Stimulated activated naive B cell treated with anti-CD40 and anti-IgM and Interleukin-4, amounts not matched to agents 10 μg/mL and 1 μg/mL and 100 μg/mL, for 72 hours (primary cell): ENCODE data around the gene MYZAP.

Experiments
- ATAC-seq, 2 donors: fragments of 150-1000 bp; cut with Tn5 transposase; replicated peaks; 2 replicates each; pipeline ENCODE4 v1.10.0; 2021; ENCODE audit warnings: moderate library complexity in 1 of 2
- DNase-seq: peaks from one replicate; pipeline ENCODE4 v3.0.0; 2021
- H3K27ac Mint-ChIP-seq: one replicate; pipeline ENCODE4 v1.8.0; 2022; ENCODE audit warnings: mild to moderate bottlenecking, mixed read lengths
- H3K27me3 Mint-ChIP-seq, 2 donors: one replicate each; pipeline ENCODE4 v1.8.0; 2022; ENCODE audit warnings: mixed read lengths in 2 of 2
- H3K36me3 Mint-ChIP-seq, 2 donors: one replicate each; pipeline ENCODE4 v1.8.0; 2022; ENCODE audit warnings: mixed read lengths in 2 of 2, mild to moderate bottlenecking in 1 of 2
- H3K4me1 Mint-ChIP-seq, 2 donors: one replicate each; pipeline ENCODE4 v1.8.0; 2022; ENCODE audit warnings: mixed read lengths in 2 of 2, mild to moderate bottlenecking in 1 of 2
- H3K4me3 Mint-ChIP-seq, 2 donors: one replicate each; pipeline ENCODE4 v1.8.0; 2022; ENCODE audit warnings: mild to moderate bottlenecking in 2 of 2, mixed read lengths in 2 of 2, moderate library complexity in 1 of 2
- H3K9me3 Mint-ChIP-seq, 2 donors: one replicate each; pipeline ENCODE4 v1.8.0; 2022; ENCODE audit warnings: mixed read lengths in 2 of 2, mild to moderate bottlenecking in 1 of 2

The MYZAP gene

GRCh38 chr15:57591822-57592367, at the start of gene MYZAP:
Gene MYZAP, plus strand, starts transcription at chr15:57591904. Its CDS starts 131 bp downstream, at chr15:57592035.
- Mint-ChIP-seq H3K27ac (peak within 1 kb of the TSS; percentile 84), H3K4me1 (peaks cover 42 to 74% of the 10 kb centered on the region in 2 donors), H3K9me3 (no peaks in the 10 kb centered on the region), H3K36me3 (peaks cover 0 to 1% of the 10 kb centered on the region in 2 donors), H3K4me3 (peak within 1 kb of the TSS; percentile 85 to 92), H3K27me3 (no peaks in the 10 kb centered on the region)
- ATAC-seq (peak; percentile 71 to 79), DNase-seq (peak; percentile 32)

- ATAC-seq (no peak), DNase-seq (no peak)
- Mint-ChIP-seq H3K27me3 (peaks cover 14 to 19% of the 10 kb centered on the region in 2 donors), H3K4me1 (peaks cover 11% of the 10 kb centered on the region in 2 donors), H3K36me3 (peaks cover 3 to 11% of the 10 kb centered on the region in 2 donors), H3K27ac (no peak overlapping the region), H3K4me3 (no peak overlapping the region), H3K9me3 (peaks cover 10% of the 10 kb centered on the region in 2 donors)
Observed at GRCh38 chr15:57542505-57542817, 49.2 kb upstream of the MYZAP start.

DNA sequence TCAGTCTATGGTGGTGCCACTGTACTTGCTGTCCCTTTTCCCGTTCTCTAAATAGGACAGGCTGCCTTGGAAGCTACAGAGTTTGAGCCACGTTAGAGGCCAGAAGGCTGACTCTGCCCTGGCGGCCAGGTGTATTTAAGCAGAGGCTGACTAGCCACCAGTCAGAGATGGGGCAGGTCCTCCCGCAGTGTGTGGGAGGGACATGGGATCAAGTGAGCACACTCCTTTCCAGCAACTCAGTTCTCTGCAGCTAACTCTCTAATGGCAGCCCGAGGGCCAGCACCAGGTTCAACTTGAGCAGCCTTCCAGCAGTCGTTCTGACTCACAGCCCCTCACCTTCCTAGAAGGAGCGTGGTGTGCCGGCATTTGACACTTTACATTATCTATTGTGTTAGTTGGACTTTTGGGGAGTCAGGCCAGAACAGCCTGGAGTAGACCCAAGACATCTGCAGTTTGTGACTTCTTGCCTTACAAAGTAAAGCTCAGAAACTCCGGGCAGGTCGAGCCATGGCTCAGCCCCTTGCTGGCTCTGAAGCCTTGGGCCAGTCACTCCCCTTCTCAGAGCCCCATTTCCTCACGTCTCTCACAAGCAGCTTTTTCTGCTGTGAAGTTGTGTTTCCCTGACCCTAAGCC, 46.7 kb upstream of the MYZAP start:
- Mint-ChIP-seq H3K27ac (no peak overlapping the region), H3K36me3 (peaks cover 2 to 9% of the 10 kb centered on the region in 2 donors), H3K4me1 (peaks cover 11% of the 10 kb centered on the region in 2 donors), H3K27me3 (peaks cover 5 to 7% of the 10 kb centered on the region in 2 donors), H3K9me3 (peaks cover 7 to 8% of the 10 kb centered on the region in 2 donors), H3K4me3 (no peak overlapping the region)
- ATAC-seq (no peak), DNase-seq (no peak)

DNA sequence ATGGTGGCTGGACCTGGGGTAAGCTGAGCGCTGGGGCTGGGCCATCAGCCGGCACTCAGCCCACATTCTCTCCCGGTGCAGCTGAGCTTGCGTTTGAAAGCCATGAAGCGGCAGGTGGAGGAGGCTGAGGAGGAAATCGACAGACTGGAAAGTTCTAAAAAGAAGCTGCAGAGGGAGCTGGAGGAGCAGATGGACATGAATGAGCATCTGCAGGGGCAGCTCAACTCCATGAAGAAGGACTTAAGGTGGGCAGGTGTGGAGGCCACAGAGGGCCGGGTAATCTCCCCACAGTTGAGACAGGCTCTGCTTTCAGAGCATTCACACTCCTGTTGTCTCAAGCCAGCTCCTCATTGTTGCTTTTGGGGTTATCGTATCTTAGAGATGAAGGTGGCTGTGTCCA, 45.7 kb upstream of the MYZAP start:
- H3K9me3 Mint-ChIP-seq: no peaks in the 10 kb centered on the region
- H3K27me3 Mint-ChIP-seq: no peaks in the 10 kb centered on the region
- DNase-seq: no peak

GRCh38 chr15:57547243-57547755, 44.4 kb upstream of the MYZAP start:
- Mint-ChIP-seq H3K4me3 (no peak overlapping the region), H3K27ac (no peak overlapping the region), H3K36me3 (no peaks in the 10 kb centered on the region), H3K4me1 (peaks cover 1 to 3% of the 10 kb centered on the region in 2 donors), H3K9me3 (no peaks in the 10 kb centered on the region), H3K27me3 (no peaks in the 10 kb centered on the region)
- ATAC-seq: no peak
- no peak for DNase-seq

More for the DNA sequence above, 45.7 kb upstream of the MYZAP start:
- Mint-ChIP-seq H3K4me1 (peaks cover 4 to 5% of the 10 kb centered on the region in 2 donors), H3K36me3 (no peaks in the 10 kb centered on the region), H3K27ac (no peak overlapping the region), H3K4me3 (no peak overlapping the region)
- ATAC-seq: no peak

- H3K9me3 Mint-ChIP-seq: no peaks in the 10 kb centered on the region
- no peaks in the 10 kb centered on the region for H3K36me3 Mint-ChIP-seq
- H3K4me1 Mint-ChIP-seq: no peaks in the 10 kb centered on the region
- ATAC-seq (no peak), DNase-seq (no peak)
- no peak overlapping the region for H3K4me3 Mint-ChIP-seq
- H3K27me3 Mint-ChIP-seq: no peaks in the 10 kb centered on the region
- H3K27ac Mint-ChIP-seq: no peak overlapping the region
Observed at GRCh38 chr15:57548351-57548750, 43.4 kb upstream of the MYZAP start.

DNA sequence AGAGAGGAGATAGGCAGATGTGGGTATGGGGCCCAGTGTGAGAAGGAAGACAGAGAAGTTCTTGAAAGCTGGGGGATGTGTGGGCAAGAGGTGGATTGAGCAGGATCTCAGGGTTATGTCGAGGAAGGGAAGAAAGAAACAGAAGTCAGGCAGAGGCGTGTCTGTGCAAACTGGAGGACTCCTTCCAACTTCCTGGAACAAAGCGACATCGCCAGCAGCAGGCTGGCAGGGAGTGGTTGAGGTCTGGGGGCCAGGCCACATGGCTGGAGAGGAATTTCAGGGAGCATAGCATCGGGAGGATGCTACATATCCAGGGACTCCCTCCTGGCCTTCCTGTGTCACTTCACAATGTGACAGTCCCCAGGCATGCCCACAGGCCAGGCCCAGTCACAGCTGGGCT, 42.9 kb upstream of the MYZAP start:
- no peak for ATAC-seq
- H3K36me3 Mint-ChIP-seq: no peaks in the 10 kb centered on the region
- H3K4me3 Mint-ChIP-seq: no peak overlapping the region

GRCh38 chr15:57549935-57550334, 41.8 kb upstream of the MYZAP start:
- Mint-ChIP-seq H3K36me3 (no peaks in the 10 kb centered on the region), H3K9me3 (no peaks in the 10 kb centered on the region)
- ATAC-seq: no peak

More for the DNA sequence above, 42.9 kb upstream of the MYZAP start:
- no peak for DNase-seq
- Mint-ChIP-seq H3K27ac (peak overlapping the region; percentile 26), H3K27me3 (no peaks in the 10 kb centered on the region), H3K9me3 (no peaks in the 10 kb centered on the region), H3K4me1 (no peaks in the 10 kb centered on the region)

DNA sequence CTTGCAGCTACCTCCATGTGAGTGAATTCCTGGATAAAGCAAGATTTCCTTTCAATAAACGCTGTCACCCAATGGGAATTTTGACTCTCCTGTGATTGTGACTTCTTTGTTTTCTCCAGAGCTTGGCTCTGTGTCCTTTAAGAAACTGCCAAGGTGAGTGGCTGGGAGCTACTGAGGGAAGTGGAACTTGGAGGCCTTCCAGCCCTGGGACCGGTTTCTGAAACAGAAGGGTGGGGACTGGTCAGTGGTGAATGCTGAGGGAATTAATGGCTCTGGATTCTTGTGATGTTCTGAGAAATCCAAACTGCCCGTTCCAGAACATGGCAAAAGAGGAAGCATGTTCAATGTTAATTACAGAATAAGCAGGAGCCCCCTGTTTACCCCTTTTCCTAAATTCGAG, 41.1 kb upstream of the MYZAP start:
- Mint-ChIP-seq H3K36me3 (no peaks in the 10 kb centered on the region), H3K27me3 (no peaks in the 10 kb centered on the region), H3K4me3 (no peak overlapping the region), H3K9me3 (no peaks in the 10 kb centered on the region), H3K4me1 (no peaks in the 10 kb centered on the region), H3K27ac (no peak overlapping the region)
- ATAC-seq (no peak), DNase-seq (no peak)

More at GRCh38 chr15:57549935-57550334, 41.8 kb upstream of the MYZAP start:
- H3K4me3 Mint-ChIP-seq: no peak overlapping the region
- H3K27ac Mint-ChIP-seq: no peak overlapping the region
- H3K4me1 Mint-ChIP-seq: no peaks in the 10 kb centered on the region
- no peaks in the 10 kb centered on the region for H3K27me3 Mint-ChIP-seq
- no peak for DNase-seq

GRCh38 chr15:57551715-57552677, 39.7 kb upstream of the MYZAP start:
- Mint-ChIP-seq H3K4me3 (no peak overlapping the region), H3K27me3 (no peaks in the 10 kb centered on the region), H3K4me1 (no peaks in the 10 kb centered on the region), H3K9me3 (no peaks in the 10 kb centered on the region), H3K36me3 (no peaks in the 10 kb centered on the region), H3K27ac (no peak overlapping the region)
- no peak for DNase-seq
- no peak for ATAC-seq

DNA sequence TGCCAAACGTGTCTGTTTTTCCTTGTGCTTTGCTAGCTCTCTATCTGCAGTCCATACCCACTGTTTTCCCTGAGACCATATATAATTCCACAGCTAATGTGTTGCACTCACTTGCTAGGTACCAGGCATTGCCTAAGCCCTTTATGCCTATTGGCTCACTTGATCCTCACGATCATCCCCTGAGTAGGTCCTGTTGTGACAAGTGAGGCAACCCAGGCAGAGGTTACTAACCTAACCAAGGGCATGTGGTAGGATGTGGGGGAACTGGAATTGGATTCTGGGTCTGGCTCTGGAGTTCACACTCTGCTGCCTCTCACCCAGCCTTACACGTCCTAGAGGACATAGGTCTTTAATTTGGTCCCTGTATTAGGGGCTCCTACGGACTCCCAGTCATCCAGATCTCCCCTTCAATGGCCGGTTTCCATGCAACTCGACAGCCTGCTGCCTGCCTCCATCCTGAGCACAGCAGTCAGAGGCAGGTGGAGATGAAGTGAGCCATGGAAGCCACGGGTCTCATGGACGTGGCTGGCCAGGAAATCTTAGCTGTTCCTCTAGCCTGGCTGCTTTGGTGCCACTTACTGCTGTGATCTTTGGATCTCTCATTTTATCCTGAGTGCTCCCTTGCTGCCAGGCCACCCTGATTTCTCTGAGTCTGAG, 38.9 kb upstream of the MYZAP start:
- Mint-ChIP-seq H3K4me1 (no peaks in the 10 kb centered on the region), H3K27me3 (peaks cover 0 to 3% of the 10 kb centered on the region in 2 donors), H3K27ac (no peak overlapping the region), H3K36me3 (no peaks in the 10 kb centered on the region), H3K9me3 (no peaks in the 10 kb centered on the region), H3K4me3 (no peak overlapping the region)
- no peak for DNase-seq
- ATAC-seq: no peak

GRCh38 chr15:57553526-57553925, 38.2 kb upstream of the MYZAP start:
- Mint-ChIP-seq H3K36me3 (no peaks in the 10 kb centered on the region), H3K9me3 (no peaks in the 10 kb centered on the region), H3K4me3 (no peak overlapping the region), H3K4me1 (no peaks in the 10 kb centered on the region), H3K27ac (no peak overlapping the region), H3K27me3 (peaks cover 0 to 4% of the 10 kb centered on the region in 2 donors)
- DNase-seq (no peak), ATAC-seq (no peak)

GRCh38 chr15:57554063-57554811, 37.5 kb upstream of the MYZAP start:
- no peak for DNase-seq
- Mint-ChIP-seq H3K4me3 (no peak overlapping the region), H3K4me1 (no peaks in the 10 kb centered on the region), H3K27me3 (peaks cover 0 to 9% of the 10 kb centered on the region in 2 donors), H3K27ac (no peak overlapping the region), H3K36me3 (no peaks in the 10 kb centered on the region), H3K9me3 (no peaks in the 10 kb centered on the region)
- ATAC-seq: no peak
